Keratinocyte (primary cell): Measurements from ENCODE around the gene SALL3. TPM values are rescaled to one million over a fixed set of nuclear protein-coding genes. Genes with fewer than 3 reads are reported as not detected.

ENCODE experiments used
- DNase-seq: peaks from one replicate; pipeline ENCODE4 v3.0.0-alpha.2; 2011; ENCODE audit warnings: low read depth, missing footprints, low spot score
- FAIRE-seq: peaks from 2 replicates; lab custom pipeline; 2011; peaks lifted over from hg19 to GRCh38; lab: Jason Lieb, UNC
- H2AFZ ChIP-seq: 2 replicates; pipeline ENCODE4 v1.6.0; 2012; ENCODE audit warnings: low read length, control low read depth, inconsistent platforms; ENCODE audit not compliant: control insufficient read depth
- H3K27ac ChIP-seq: 2 replicates; pipeline ENCODE4 v1.5.1; 2011; ENCODE audit warnings: low read length; ENCODE audit not compliant: control insufficient read depth, insufficient read depth
- H3K27me3 ChIP-seq: 3 replicates; pipeline ENCODE4 v1.6.0; 2011; ENCODE audit warnings: low read length; ENCODE audit not compliant: control insufficient read depth, insufficient read depth; ENCODE audit errors: extremely low read depth
- H3K36me3 ChIP-seq, 2 experiments: 2 replicates in 1 of 2; 3 replicates in 1 of 2; pipeline ENCODE4 v1.5.1; 2011; ENCODE audit warnings: low read length in 2 of 2, mild to moderate bottlenecking in 1 of 2; ENCODE audit not compliant: control insufficient read depth in 2 of 2, insufficient read depth in 2 of 2; ENCODE audit errors: extremely low read depth in 1 of 2
- H3K4me1 ChIP-seq: 3 replicates; pipeline ENCODE4 v1.5.1; 2011; ENCODE audit warnings: low read length; ENCODE audit not compliant: control insufficient read depth, insufficient read depth; ENCODE audit errors: extremely low read depth
- H3K4me2 ChIP-seq: 3 replicates; pipeline ENCODE4 v1.6.0; 2011; ENCODE audit warnings: low read depth, low read length; ENCODE audit not compliant: control insufficient read depth, insufficient read depth; ENCODE audit errors: extremely low read depth
- H3K4me3 ChIP-seq, 3 experiments: fragments of 200-600 bp in 1 of 3; sonication (generic) in 1 of 3; 2 replicates in 2 of 3; 3 replicates in 1 of 3; pipeline ENCODE4 v1.5.1; 2011 to 2016; ENCODE audit warnings: low read length in 3 of 3, mild to moderate bottlenecking in 3 of 3, control low read depth in 2 of 3, inconsistent platforms in 1 of 3, low read depth in 1 of 3, mixed read lengths in 1 of 3, mixed run types in 1 of 3, moderate library complexity in 1 of 3; ENCODE audit not compliant: control insufficient read depth in 2 of 3, insufficient read depth in 2 of 3; ENCODE audit errors: extremely low read depth in 1 of 3
- H3K79me2 ChIP-seq: 2 replicates; pipeline ENCODE4 v1.6.0; 2012; ENCODE audit warnings: low read length; ENCODE audit not compliant: control insufficient read depth, insufficient read depth
- H3K9ac ChIP-seq: 3 replicates; pipeline ENCODE4 v1.6.0; 2011; ENCODE audit warnings: low read length; ENCODE audit not compliant: control insufficient read depth, insufficient read depth; ENCODE audit errors: extremely low read depth
- H3K9me1 ChIP-seq: 3 replicates; pipeline ENCODE4 v1.6.0; 2011; ENCODE audit warnings: low read length; ENCODE audit not compliant: control insufficient read depth, insufficient read depth; ENCODE audit errors: extremely low read depth
- H3K9me3 ChIP-seq: 2 replicates; pipeline ENCODE4 v1.5.1; 2012; ENCODE audit warnings: low read depth, low read length; ENCODE audit not compliant: control insufficient read depth
- H4K20me1 ChIP-seq: 3 replicates; pipeline ENCODE4 v1.6.0; 2011; ENCODE audit warnings: low read length; ENCODE audit not compliant: control insufficient read depth, insufficient read depth; ENCODE audit errors: extremely low read depth
- CTCF ChIP-seq, 3 experiments: IDR thresholded peaks in 1 of 3; conservative IDR thresholded peaks in 1 of 3; optimal IDR thresholded peaks in 1 of 3; 2 replicates in 2 of 3; 3 replicates in 1 of 3; pipeline versions ENCODE3 to v1.5.1; 2011; ENCODE audit warnings: low read length in 3 of 3, mild to moderate bottlenecking in 3 of 3, moderate library complexity in 2 of 3, control low read depth in 1 of 3, inconsistent platforms in 1 of 3; ENCODE audit not compliant: insufficient read depth in 2 of 3; ENCODE audit errors: extremely low read depth in 1 of 3
- EZH2 ChIP-seq: IDR thresholded peaks from one replicate; pipeline ENCODE4 v1.6.1; 2012; ENCODE audit warnings: inconsistent platforms, mild to moderate bottlenecking, low read length, moderate library complexity
- dilution Hi-C: fragments of 300-500 bp; cut with MboI; formaldehyde crosslinking; loops from one replicate; pipeline ENCODE4 v1.7.0; 2020; ENCODE audit warnings: low sequenced_read_pairs; ENCODE audit not compliant: extremely low pct_ligation_motif_present
- polyA plus RNA-seq, 5 experiments: library from polyadenylated mRNA; depleted of rRNA in 3 of 5; stranded (reverse) in 3 of 5; stranded (forward) in 1 of 5; unstranded in 1 of 5; fragments of >200 nt; gene quantifications; 1 replicate in 1 of 5; 2 replicates in 3 of 5; 3 replicates in 1 of 5; pipeline versions ENCODE4 v1.2.1 to v1.2.3, GENCODE V29; 2011 to 2012; ENCODE audit warnings: missing spikeins in 2 of 5, low read depth in 1 of 5, low replicate concordance in 1 of 5

The SALL3 gene
- polyA plus RNA-seq, 1 donor (not counting 4 experiments of a cell fraction or from before 2014, with no cell fraction given): not detected

GRCh38 chr18:78976765-78977636 is 2.6 kb upstream of the SALL3 start:
- Histone ChIP-seq H3K4me2 (no peak overlapping the region), H3K27ac (no peak overlapping the region), H3K9me3 (no peaks in the 10 kb centered on the region), H3K4me3 (no peak overlapping the region), H3K9me1 (no peaks in the 10 kb centered on the region), H3K36me3 (no peaks in the 10 kb centered on the region), H4K20me1 (no peaks in the 10 kb centered on the region), H3K9ac (no peak overlapping the region), H3K79me2 (no peaks in the 10 kb centered on the region), H3K4me1 (no peaks in the 10 kb centered on the region), H3K27me3 (peaks cover 84% of the 10 kb centered on the region), H2AFZ (no peak overlapping the region)
- dilution Hi-C loops: no loop called here
- TF ChIP-seq CTCF (optimal IDR thresholded peaks at IDR 0.05 in 1 of 3, IDR thresholded peaks at IDR 0.05 in 1 of 3, conservative IDR thresholded peaks at IDR 0.05 in 1 of 3; ENCODE audit: extremely low read depth in 1 of 3, insufficient read depth in 2 of 3, low read length in 3 of 3) (no peak), EZH2 (peak; percentile 50)
- FAIRE-seq (no peak), DNase-seq (no peak)

- Histone ChIP-seq H2AFZ (no peak overlapping the region), H3K4me1 (no peaks in the 10 kb centered on the region), H3K4me2 (no peak overlapping the region), H3K9me3 (no peaks in the 10 kb centered on the region), H3K36me3 (no peaks in the 10 kb centered on the region), H3K79me2 (no peaks in the 10 kb centered on the region), H3K27ac (no peak overlapping the region), H3K9ac (no peak overlapping the region), H3K27me3 (peaks cover 85% of the 10 kb centered on the region), H4K20me1 (no peaks in the 10 kb centered on the region), H3K4me3 (no peak overlapping the region), H3K9me1 (no peaks in the 10 kb centered on the region)
- DNase-seq: no peak
- FAIRE-seq: no peak
- TF ChIP-seq EZH2: no peak
- TF ChIP-seq CTCF (optimal IDR thresholded peaks at IDR 0.05 in 1 of 3, IDR thresholded peaks at IDR 0.05 in 1 of 3, conservative IDR thresholded peaks at IDR 0.05 in 1 of 3; ENCODE audit: extremely low read depth in 1 of 3, insufficient read depth in 2 of 3, low read length in 3 of 3): no peak
- dilution Hi-C loops: no loop called here
These were observed 1.8 kb upstream of the SALL3 start for GRCh38 chr18:78977637-78978348.
